HEK293 (cell line): ENCODE results near the gene EML4.

Experiments used
- MYNN ChIP-seq: fragments of 450-650 bp; formaldehyde crosslinking; IDR thresholded peaks from 2 replicates; pipeline ENCODE4 v1.5.1; 2016; ENCODE audit warnings: missing biosample characterization, missing genetic modification characterization, borderline replicate concordance
- MZF1 ChIP-seq: fragments of 450-650 bp; formaldehyde crosslinking; IDR thresholded peaks from 2 replicates; pipeline ENCODE4 v1.5.1; 2017; ENCODE audit warnings: missing biosample characterization, missing genetic modification characterization, borderline replicate concordance
- SETDB1 ChIP-seq: IDR thresholded peaks from one replicate; pipeline ENCODE4 v1.6.1; 2017; ENCODE audit warnings: mild to moderate bottlenecking, low read length, moderate library complexity, mixed read lengths; ENCODE audit not compliant: insufficient read length
- TRIM28 ChIP-seq: IDR thresholded peaks from 2 replicates; pipeline ENCODE4 v1.6.1; 2011; ENCODE audit warnings: low read length, control low read depth, borderline replicate concordance
- ZBTB10 ChIP-seq: fragments of 450-650 bp; formaldehyde crosslinking; IDR thresholded peaks from 2 replicates; pipeline ENCODE4 v1.5.1; 2016; ENCODE audit warnings: missing biosample characterization, missing genetic modification characterization
- ZBTB21 ChIP-seq: fragments of 450-650 bp; formaldehyde crosslinking; IDR thresholded peaks from 2 replicates; pipeline ENCODE4 v1.5.1; 2017; ENCODE audit warnings: missing biosample characterization, missing genetic modification characterization
- ZBTB49 ChIP-seq: fragments of 450-650 bp; formaldehyde crosslinking; IDR thresholded peaks from 2 replicates; pipeline ENCODE4 v1.5.1; 2016; ENCODE audit warnings: missing biosample characterization, missing genetic modification characterization, low read depth
- ZIC2 ChIP-seq: fragments of 450-650 bp; formaldehyde crosslinking; IDR thresholded peaks from 2 replicates; pipeline ENCODE4 v1.5.1; 2016; ENCODE audit warnings: missing biosample characterization, missing genetic modification characterization
- ZNF214 ChIP-seq: fragments of 450-650 bp; formaldehyde crosslinking; IDR thresholded peaks from 2 replicates; pipeline ENCODE4 v1.5.1; 2017; ENCODE audit warnings: missing biosample characterization, mild to moderate bottlenecking, missing genetic modification characterization, borderline replicate concordance
- ZNF274 ChIP-seq, 2 experiments: fragments of 200-500 bp in 1 of 2; fragments of 450-650 bp in 1 of 2; sonication (Bioruptor generic) in 1 of 2; formaldehyde crosslinking in 1 of 2; IDR thresholded peaks; 2 replicates each; pipeline versions ENCODE4 v1.5.1 to v1.6.1; 2014 to 2016; ENCODE audit warnings: borderline replicate concordance in 1 of 2, inconsistent platforms in 1 of 2, low read length in 1 of 2, missing biosample characterization in 1 of 2, missing genetic modification characterization in 1 of 2
- ZNF302 ChIP-seq: fragments of 450-650 bp; formaldehyde crosslinking; IDR thresholded peaks from 2 replicates; pipeline ENCODE4 v1.5.1; 2016; ENCODE audit warnings: missing biosample characterization, missing genetic modification characterization, low read depth
- ZNF341 ChIP-seq: fragments of 450-650 bp; formaldehyde crosslinking; IDR thresholded peaks from 2 replicates; pipeline ENCODE4; 2016; ENCODE audit warnings: low read depth, missing biosample characterization, missing genetic modification characterization
- ZNF513 ChIP-seq: fragments of 450-650 bp; IDR thresholded peaks from 2 replicates; pipeline ENCODE4 v1.5.1; 2018; ENCODE audit warnings: missing biosample characterization, missing genetic modification characterization
- ZNF514 ChIP-seq: fragments of 450-650 bp; formaldehyde crosslinking; IDR thresholded peaks from 2 replicates; pipeline ENCODE4 v1.5.1; 2016; ENCODE audit warnings: missing biosample characterization, missing genetic modification characterization
- ZNF518A ChIP-seq: fragments of 450-650 bp; formaldehyde crosslinking; conservative IDR thresholded peaks from 2 replicates; pipeline ENCODE4 v1.5.1; 2016; ENCODE audit warnings: low read depth, missing biosample characterization, missing genetic modification characterization
- ZNF558 ChIP-seq: fragments of 450-650 bp; formaldehyde crosslinking; IDR thresholded peaks from 2 replicates; pipeline ENCODE4 v1.5.1; 2016; ENCODE audit warnings: missing biosample characterization, missing genetic modification characterization
- ZNF670 ChIP-seq: fragments of 450-650 bp; formaldehyde crosslinking; IDR thresholded peaks from 2 replicates; pipeline ENCODE4 v1.5.1; 2016; ENCODE audit warnings: missing biosample characterization, missing genetic modification characterization, low read depth
- ZSCAN23 ChIP-seq: fragments of 450-650 bp; formaldehyde crosslinking; IDR thresholded peaks from 2 replicates; pipeline ENCODE4 v1.5.1; 2016; ENCODE audit warnings: missing biosample characterization, missing genetic modification characterization
- ZSCAN30 ChIP-seq: fragments of 450-650 bp; IDR thresholded peaks from 2 replicates; pipeline ENCODE4 v1.5.1; 2018; ENCODE audit warnings: missing biosample characterization, mild to moderate bottlenecking, missing genetic modification characterization, moderate library complexity
- TF ChIP-seq, protein P1 (sequence below): fragments of 450-650 bp; formaldehyde crosslinking; IDR thresholded peaks from 2 replicates; pipeline ENCODE4 v1.5.1; 2016; ENCODE audit warnings: missing biosample characterization, missing genetic modification characterization
- TF ChIP-seq, protein P2 (sequence below): fragments of 450-650 bp; formaldehyde crosslinking; IDR thresholded peaks from 2 replicates; pipeline ENCODE4 v1.5.1; 2016; ENCODE audit warnings: missing biosample characterization, missing genetic modification characterization, low read depth

EML4 gene

DNA sequence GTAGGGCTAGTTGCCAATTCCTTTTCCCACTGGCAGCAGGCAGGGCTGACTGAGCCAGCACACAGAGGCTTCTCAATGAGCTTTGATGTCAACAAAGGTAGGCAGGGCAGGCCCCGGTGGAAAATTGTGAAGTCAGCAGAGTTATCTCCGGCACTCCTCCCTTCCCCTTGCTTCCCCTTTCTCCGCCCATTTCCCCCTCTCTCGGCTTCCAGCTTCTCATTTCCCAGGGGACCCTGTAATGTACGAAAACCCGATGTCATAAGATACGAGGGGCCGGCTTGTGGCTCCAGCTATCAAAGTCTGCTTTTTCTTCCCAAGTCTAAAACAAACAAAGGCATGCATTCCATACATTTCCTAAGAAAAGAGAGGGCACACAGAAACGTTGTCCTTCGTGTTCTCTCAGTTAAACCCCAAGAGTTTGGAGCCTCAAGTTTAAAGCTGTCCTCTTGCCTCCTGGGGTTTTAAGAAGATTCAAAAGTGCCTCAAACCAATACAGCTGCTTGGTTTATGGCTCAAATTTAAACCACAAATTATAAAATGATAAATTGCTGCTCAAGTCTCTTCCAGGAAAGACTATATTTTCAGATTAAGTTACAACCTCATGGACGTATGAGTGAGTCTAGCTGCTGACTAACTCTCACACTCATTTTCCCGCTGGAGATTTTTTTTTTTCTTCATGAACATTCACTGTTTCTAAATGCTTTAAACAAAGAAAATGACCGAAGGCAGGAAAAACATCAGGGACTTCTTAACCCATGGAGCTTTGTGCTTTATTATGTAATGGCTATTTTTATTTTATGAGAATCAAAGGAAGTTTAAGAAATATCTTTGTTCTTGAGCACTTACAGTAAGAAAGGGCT lies 27.2 kb upstream of the EML4 start (continued):
- no peak for TF ChIP-seq ZSCAN23 (tag by site-specific recombination)
- TF ChIP-seq ZNF274 (IDR thresholded peaks at IDR 0.05; ENCODE audit: low read length), result no peak
- TF ChIP-seq ZNF274 (tag by site-specific recombination; IDR thresholded peaks at IDR 0.05; ENCODE audit: borderline replicate concordance), result no peak
- no peak for TF ChIP-seq ZIC2 (tag by site-specific recombination)
- TF ChIP-seq ZBTB21 (tag by site-specific recombination), result peak; percentile 83
- TF ChIP-seq ZBTB49, result no peak
- no peak for TF ChIP-seq ZNF214 (tag by site-specific recombination)
- peak; percentile 75 for TF ChIP-seq ZBTB10 (tag by site-specific recombination)
- TF ChIP-seq MZF1, result peak; percentile 82
- TF ChIP-seq ZSCAN30, result no peak
- 0 out of 2 replicates have a peak, but pooled peaks have one; percentile 13 for TF ChIP-seq MYNN (tag by site-specific recombination)
- TF ChIP-seq, protein P1, sequence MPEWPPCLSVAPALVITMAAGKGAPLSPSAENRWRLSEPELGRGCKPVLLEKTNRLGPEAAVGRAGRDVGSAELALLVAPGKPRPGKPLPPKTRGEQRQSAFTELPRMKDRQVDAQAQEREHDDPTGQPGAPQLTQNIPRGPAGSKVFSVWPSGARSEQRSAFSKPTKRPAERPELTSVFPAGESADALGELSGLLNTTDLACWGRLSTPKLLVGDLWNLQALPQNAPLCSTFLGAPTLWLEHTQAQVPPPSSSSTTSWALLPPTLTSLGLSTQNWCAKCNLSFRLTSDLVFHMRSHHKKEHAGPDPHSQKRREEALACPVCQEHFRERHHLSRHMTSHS (tag by site-specific recombination), result no peak
- no peak for TF ChIP-seq ZNF514 (tag by site-specific recombination)
- no peak; the same call in 1 of the 2 replicates for TF ChIP-seq ZNF341
- no peak for TF ChIP-seq TRIM28
- TF ChIP-seq ZNF670 (tag by site-specific recombination), result no peak
- TF ChIP-seq ZNF302 (tag by site-specific recombination), result no peak
- no peak for TF ChIP-seq SETDB1
- no peak for TF ChIP-seq ZNF513 (tag by site-specific recombination)
- TF ChIP-seq, protein P2, sequence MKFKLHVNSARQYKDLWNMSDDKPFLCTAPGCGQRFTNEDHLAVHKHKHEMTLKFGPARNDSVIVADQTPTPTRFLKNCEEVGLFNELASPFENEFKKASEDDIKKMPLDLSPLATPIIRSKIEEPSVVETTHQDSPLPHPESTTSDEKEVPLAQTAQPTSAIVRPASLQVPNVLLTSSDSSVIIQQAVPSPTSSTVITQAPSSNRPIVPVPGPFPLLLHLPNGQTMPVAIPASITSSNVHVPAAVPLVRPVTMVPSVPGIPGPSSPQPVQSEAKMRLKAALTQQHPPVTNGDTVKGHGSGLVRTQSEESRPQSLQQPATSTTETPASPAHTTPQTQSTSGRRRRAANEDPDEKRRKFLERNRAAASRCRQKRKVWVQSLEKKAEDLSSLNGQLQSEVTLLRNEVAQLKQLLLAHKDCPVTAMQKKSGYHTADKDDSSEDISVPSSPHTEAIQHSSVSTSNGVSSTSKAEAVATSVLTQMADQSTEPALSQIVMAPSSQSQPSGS (tag by site-specific recombination), result peak; percentile 4; the same call in 1 of the 2 replicates
- TF ChIP-seq ZNF558 (tag by site-specific recombination), result no peak
- TF ChIP-seq ZNF518A, result no peak
